Effector CD4-positive, alpha-beta T cell (primary cell): Measurements from ENCODE around the gene IL1RAPL2.
"Not testable (repeated sequence)": the region's sequence is repeated elsewhere in the genome, so short reads cannot be mapped to it uniquely, and the experiment has no call there.

Source experiments
- DNase-seq: peaks from one replicate; pipeline ENCODE4 v3.0.0-alpha.2; 2020

Gene IL1RAPL2

GRCh38 chrX:105645667-105646357 is 1079.8 kb downstream of the IL1RAPL2 start:
- no peak for DNase-seq

GRCh38 chrX:105646592-105647372 is 1080.8 kb downstream of the IL1RAPL2 start:
- DNase-seq = no peak

- DNase-seq = no peak
These were observed 1081.8 kb downstream of the IL1RAPL2 start for GRCh38 chrX:105647749-105648148.

GRCh38 chrX:105648732-105649131 is 1082.7 kb downstream of the IL1RAPL2 start:
- no peak for DNase-seq

GRCh38 chrX:105650577-105650976 is 1084.6 kb downstream of the IL1RAPL2 start:
- DNase-seq = no peak

- DNase-seq = no peak
These were observed 1085.0 kb downstream of the IL1RAPL2 start for GRCh38 chrX:105650986-105651385.

GRCh38 chrX:105653891-105654290 is 1087.9 kb downstream of the IL1RAPL2 start:
- no peak for DNase-seq

GRCh38 chrX:105658136-105658535 is 1092.1 kb downstream of the IL1RAPL2 start:
- no peak for DNase-seq

GRCh38 chrX:105662248-105662647 is 1096.2 kb downstream of the IL1RAPL2 start:
- no peak for DNase-seq

- no peak for DNase-seq
These were observed 1098.2 kb downstream of the IL1RAPL2 start for GRCh38 chrX:105664243-105664642.

- DNase-seq = not testable (repeated sequence)
These were observed 1118.3 kb downstream of the IL1RAPL2 start for GRCh38 chrX:105684288-105684687.

- no peak for DNase-seq
These were observed 1128.8 kb downstream of the IL1RAPL2 start for GRCh38 chrX:105694839-105695238.

GRCh38 chrX:105695451-105695850 is 1129.5 kb downstream of the IL1RAPL2 start:
- no peak for DNase-seq

- DNase-seq = no peak
These were observed 1130.9 kb downstream of the IL1RAPL2 start for GRCh38 chrX:105696870-105697269.

GRCh38 chrX:105697984-105698781 is 1132.2 kb downstream of the IL1RAPL2 start:
- no peak for DNase-seq

- no peak for DNase-seq
These were observed 1134.3 kb downstream of the IL1RAPL2 start for GRCh38 chrX:105700331-105700730.

- DNase-seq = no peak
These were observed 1135.5 kb downstream of the IL1RAPL2 start for GRCh38 chrX:105701310-105702052.

GRCh38 chrX:105703876-105704275 is 1137.9 kb downstream of the IL1RAPL2 start:
- no peak for DNase-seq

- DNase-seq = no peak
These were observed 1140.0 kb downstream of the IL1RAPL2 start for GRCh38 chrX:105706041-105706440.

- no peak for DNase-seq
These were observed 1145.8 kb downstream of the IL1RAPL2 start for GRCh38 chrX:105711805-105712204.

- DNase-seq = no peak
These were observed 1149.7 kb downstream of the IL1RAPL2 start for GRCh38 chrX:105715746-105716145.

GRCh38 chrX:105723966-105724735 is 1158.2 kb downstream of the IL1RAPL2 start:
- DNase-seq = no peak
